ENCODE measurements around the gene NFIB. TPM values are rescaled to one million over a fixed set of nuclear protein-coding genes. Genes with fewer than 3 reads are reported as not detected.

Gene NFIB
- total and polyA plus RNA-seq, 2 of the 4 experiments (the other 2 are of a cell fraction): 1.4 to 2.0 TPM

GRCh38 chr9:14260101-14260500, 53.8 kb downstream of the NFIB start:
- Histone ChIP-seq H3K36me3 (ENCODE audit: control insufficient read depth, insufficient read depth, low read length) (no peaks in the 10 kb centered on the region), H2AK5ac (ENCODE audit: low read depth, low read length) (no peak overlapping the region), H2AK9ac (replicated peaks; ENCODE audit: low read depth, low read length, poor library complexity) (no peak overlapping the region), H3K79me1 (ENCODE audit: low read depth in 1 of 2, low read length in 2 of 2) (no peaks in the 10 kb centered on the region), H4K5ac (ENCODE audit: low read depth, low read length) (no peak overlapping the region), H3K23ac (ENCODE audit: low read depth, low read length) (no peak overlapping the region), H4K20me1 (ENCODE audit: insufficient read depth, low read length) (no peaks in the 10 kb centered on the region), H4K91ac (ENCODE audit: insufficient read depth, low read depth, low read length) (no peak overlapping the region), H3K9ac (ENCODE audit: low read depth, low read length) (no peak overlapping the region), H3K18ac (ENCODE audit: low read depth, low read length) (no peak overlapping the region), H3K4ac (ENCODE audit: low read depth, low read length) (no peak overlapping the region), H2BK20ac (ENCODE audit: low read depth, low read length) (no peak overlapping the region), H3K4me2 (ENCODE audit: low read depth, low read length) (no peak overlapping the region), H2BK5ac (ENCODE audit: low read depth, low read length, poor library complexity, severe bottlenecking) (no peak overlapping the region), H2BK120ac (ENCODE audit: low read depth, low read length) (no peak overlapping the region), H3K27me3 (ENCODE audit: control insufficient read depth, insufficient read depth, low read length) (peaks cover 13% of the 10 kb centered on the region), H3K4me3 (ENCODE audit: insufficient read depth, low read depth, low read length) (no peak overlapping the region), H3K56ac (ENCODE audit: extremely low read depth, insufficient read depth, low read length) (no peak overlapping the region), H3K14ac (replicated peaks; ENCODE audit: low read depth, low read length) (no peak overlapping the region), H3K4me1 (ENCODE audit: control insufficient read depth, insufficient read depth, low read length) (no peaks in the 10 kb centered on the region), H4K8ac (ENCODE audit: low read depth in 2 of 2, low read length in 2 of 2) (no peak overlapping the region), H2AFZ (replicated peaks; ENCODE audit: low read length, poor library complexity) (no peak overlapping the region), H3K9me1 (ENCODE audit: insufficient read depth, low read length) (no peaks in the 10 kb centered on the region), H3K27ac (ENCODE audit: insufficient read depth, low read length) (no peak overlapping the region), H3K9me3 (ENCODE audit: control insufficient read depth, insufficient read depth, low read length) (no peaks in the 10 kb centered on the region), H2BK15ac (ENCODE audit: low read depth, low read length) (no peak overlapping the region)
- ChIA-PET POLR2A (ENCODE audit: unreplicated experiment) (no interaction called here), CTCF (no interaction called here)
- in situ Hi-C loops (cut with MboI; ENCODE audit: low sequenced_read_pairs) (no loop called here), dilution Hi-C loops (cut with HindIII; ENCODE audit: low sequenced_read_pairs, unreplicated experiment) (no loop called here), intact Hi-C loops (cut with micrococcal nuclease) (no loop called here)
- no peak for ATAC-seq (ENCODE audit: low read depth)
- DNase-seq: peak; percentile 26
- TF ChIP-seq CTCF (conservative IDR thresholded peaks at IDR 0.05; ENCODE audit: low read depth, low read length): no peak
- TF ChIP-seq POLR2A (IDR thresholded peaks at IDR 0.05; ENCODE audit: low read depth, low read length): no peak
- no peak for TF ChIP-seq MAFK (IDR thresholded peaks at IDR 0.05; ENCODE audit: low read depth, low read length)
- no peak for TF ChIP-seq SMC3 (IDR thresholded peaks at IDR 0.05; ENCODE audit: low read depth, low read length)
- no peak for TF ChIP-seq FOS (IDR thresholded peaks at IDR 0.05; ENCODE audit: low read depth, low read length)
- TF ChIP-seq RFX5 (IDR thresholded peaks at IDR 0.05; ENCODE audit: low read depth, low read length): no peak
- TF ChIP-seq RCOR1 (IDR thresholded peaks at IDR 0.05; ENCODE audit: insufficient replicate concordance, low read length): no peak
- TF ChIP-seq ELK1 (IDR thresholded peaks at IDR 0.05; ENCODE audit: borderline replicate concordance, low read depth, low read length): no peak
- TF ChIP-seq RAD21 (IDR thresholded peaks at IDR 0.05; ENCODE audit: low read length): no peak
- TF ChIP-seq NFE2L2 (IDR thresholded peaks at IDR 0.05; ENCODE audit: low read depth, low read length): no peak
- TF ChIP-seq USF2 (IDR thresholded peaks at IDR 0.05; ENCODE audit: low read depth, low read length): no peak
- WGBS, 2 experiments (ENCODE audit: extremely low coverage in 2 of 2, insufficient read length in 1 of 2): 100% methylated on average over 1 of the region's 4 CpGs; no CpG with 5 or more reads in 1 of the 2 experiments
- BruUV-seq (replicated peaks): no TSS peak
